A549 (cell line): ENCODE results near the gene ANKRD17. TPM values are rescaled to one million over a fixed set of nuclear protein-coding genes. Genes with fewer than 3 reads are reported as not detected.

Experiments
- ATAC-seq, 2 experiments: fragments of 200-7000 bp in 1 of 2; fragments of >200 bp in 1 of 2; cut with Nextera tagmentation in 1 of 2; cut with Tn5 transposase in 1 of 2; 3 replicates each; pipeline versions ENCODE4 v1.8.0 to v1.9.1; 2018 to 2020; ENCODE audit warnings: mild to moderate bottlenecking in 1 of 2, moderate library complexity in 1 of 2
- CTCF ChIA-PET: fragments of 300-600 bp; sonication (Branson Sonifier 250); formaldehyde crosslinking; extraction: SDS; loops from one replicate; lab custom pipeline; 2021; ENCODE audit warnings: antibody characterized with exemption, inconsistent platforms; lab: Yijun Ruan, JAX
- POLR2A ChIA-PET: fragments of 350-600 bp; formaldehyde crosslinking; extraction: SDS; loops from one replicate; lab custom pipeline; 2021; ENCODE audit warnings: antibody characterized with exemption, inconsistent platforms; lab: Yijun Ruan, JAX
- DNase-seq, 2 experiments: peaks; one replicate each; pipeline versions ENCODE4 v3.0.0 to v3.0.0-alpha.2; 2011 to 2016; ENCODE audit warnings: low read depth in 1 of 2, low spot score in 1 of 2
- FAIRE-seq: peaks from 2 replicates; lab custom pipeline; 2011; peaks lifted over from hg19 to GRCh38; lab: Jason Lieb, UNC
- H3K27ac ChIP-seq, 2 experiments: fragments of >200 bp; sonication (Bioruptor Twin); formaldehyde crosslinking; 3 replicates each; pipeline ENCODE4 v1.5.1; 2016 to 2017
- H3K4me1 ChIP-seq: fragments of >200 bp; sonication (Bioruptor Twin); formaldehyde crosslinking; 3 replicates; pipeline ENCODE4 v1.6.1; 2016
- H3K4me2 ChIP-seq: fragments of >200 bp; sonication (Bioruptor Twin); formaldehyde crosslinking; 3 replicates; pipeline ENCODE4 v1.6.1; 2016
- H3K4me3 ChIP-seq: fragments of >200 bp; sonication (Bioruptor Twin); formaldehyde crosslinking; 3 replicates; pipeline ENCODE4 v1.5.1; 2016
- H3K9me3 ChIP-seq: fragments of >200 bp; sonication (Bioruptor Twin); formaldehyde crosslinking; 3 replicates; pipeline ENCODE4 v1.6.1; 2016
- ATOH8 ChIP-seq: fragments of 250-450 bp; sonication (Bioruptor Pico); IDR thresholded peaks from 2 replicates; pipeline ENCODE4 v1.5.0; 2020; ENCODE audit warnings: low read depth, mild to moderate bottlenecking, moderate library complexity
- BHLHE40 ChIP-seq: IDR thresholded peaks from 2 replicates; pipeline ENCODE4 v1.6.1; 2012; ENCODE audit warnings: low read depth, low read length, inconsistent platforms
- CBX2 ChIP-seq: fragments of 200-600 bp; sonication (generic); IDR thresholded peaks from 2 replicates; pipeline ENCODE4 v1.6.1; 2016; ENCODE audit warnings: low read depth, mild to moderate bottlenecking, borderline replicate concordance
- E2F6 ChIP-seq: IDR thresholded peaks from 2 replicates; pipeline ENCODE4 v1.6.1; 2012; ENCODE audit warnings: low read depth, borderline replicate concordance
- EHF ChIP-seq: fragments of 250-450 bp; sonication (Bioruptor Pico); IDR thresholded peaks from 2 replicates; pipeline ENCODE4 v1.5.0; 2020; ENCODE audit warnings: mild to moderate bottlenecking
- EHMT2 ChIP-seq: fragments of 200-600 bp; sonication (generic); IDR thresholded peaks from 2 replicates; pipeline ENCODE4 v1.6.1; 2016; ENCODE audit warnings: antibody characterized with exemption, low read depth, mild to moderate bottlenecking, moderate library complexity
- ELK1 ChIP-seq: fragments of 150-350 bp; IDR thresholded peaks from 2 replicates; pipeline ENCODE4 v1.6.1; 2014; ENCODE audit warnings: low read depth, mild to moderate bottlenecking, low read length
- EP300 ChIP-seq, 2 experiments: fragments of >200 bp; sonication (Bioruptor Twin); formaldehyde crosslinking; IDR thresholded peaks; 2 replicates in 1 of 2; 3 replicates in 1 of 2; pipeline ENCODE4 v1.6.1; 2016 to 2017
- FOSB ChIP-seq: fragments of 250-450 bp; sonication (Bioruptor Pico); IDR thresholded peaks from 2 replicates; pipeline ENCODE4 v1.5.0; 2020; ENCODE audit warnings: mild to moderate bottlenecking, moderate library complexity
- FOSL2 ChIP-seq, 2 experiments: fragments of 450-650 bp in 1 of 2; fragments of >200 bp in 1 of 2; sonication (Bioruptor Twin) in 1 of 2; formaldehyde crosslinking; IDR thresholded peaks; 2 replicates each; pipeline versions ENCODE4 v1.5.0 to v1.6.1; 2016 to 2020; ENCODE audit warnings: mild to moderate bottlenecking in 1 of 2, moderate library complexity in 1 of 2
- FOXS1 ChIP-seq: fragments of 250-450 bp; sonication (Bioruptor Pico); IDR thresholded peaks from 2 replicates; pipeline ENCODE4 v1.5.0; 2020; ENCODE audit warnings: mild to moderate bottlenecking, moderate library complexity
- HDAC2 ChIP-seq: fragments of 200-600 bp; sonication (generic); IDR thresholded peaks from 2 replicates; pipeline ENCODE4 v1.6.1; 2016
- HES2 ChIP-seq: fragments of >200 bp; sonication (Bioruptor Twin); formaldehyde crosslinking; IDR thresholded peaks from 2 replicates; pipeline ENCODE4 v1.6.1; 2016
- HMGXB4 ChIP-seq: fragments of 250-450 bp; sonication (Bioruptor Pico); IDR thresholded peaks from 2 replicates; pipeline ENCODE4 v1.5.0; 2021; ENCODE audit warnings: mild to moderate bottlenecking, moderate library complexity, borderline replicate concordance
- HOXA7 ChIP-seq: fragments of 250-450 bp; sonication (Bioruptor Pico); IDR thresholded peaks from 2 replicates; pipeline ENCODE4 v1.5.0; 2020; ENCODE audit warnings: mild to moderate bottlenecking, moderate library complexity
- HOXB13 ChIP-seq: fragments of 250-450 bp; sonication (Bioruptor Pico); IDR thresholded peaks from 2 replicates; pipeline ENCODE4 v1.5.0; 2020; ENCODE audit warnings: low read depth, mild to moderate bottlenecking, moderate library complexity
- JUNB ChIP-seq: fragments of >200 bp; sonication (Bioruptor Twin); formaldehyde crosslinking; IDR thresholded peaks from 2 replicates; pipeline ENCODE4 v1.6.1; 2016
- KDM1A ChIP-seq: fragments of 200-600 bp; sonication (generic); IDR thresholded peaks from 2 replicates; pipeline ENCODE4 v1.6.1; 2016; ENCODE audit warnings: low read depth, mild to moderate bottlenecking
- KDM5A ChIP-seq: fragments of 200-600 bp; sonication (generic); IDR thresholded peaks from 2 replicates; pipeline ENCODE4 v1.6.1; 2016; ENCODE audit warnings: antibody characterized with exemption, mild to moderate bottlenecking
- MAFK ChIP-seq: fragments of 450-650 bp; IDR thresholded peaks from 2 replicates; pipeline ENCODE4 v1.6.1; 2014; ENCODE audit not compliant: partially characterized antibody
- MAX ChIP-seq: IDR thresholded peaks from 2 replicates; pipeline ENCODE4 v1.6.1; 2012
- NFE2L2 ChIP-seq: fragments of 150-350 bp; conservative IDR thresholded peaks from 2 replicates; pipeline ENCODE4 v1.6.1; 2014; ENCODE audit warnings: low read length
- NPAS2 ChIP-seq: fragments of 250-450 bp; sonication (Bioruptor Pico); IDR thresholded peaks from 2 replicates; pipeline ENCODE4 v1.8.0; 2022; ENCODE audit warnings: mild to moderate bottlenecking, moderate library complexity, borderline replicate concordance
- NR3C1 ChIP-seq: fragments of >200 bp; sonication (Bioruptor Twin); formaldehyde crosslinking; IDR thresholded peaks from 3 replicates; pipeline ENCODE4 v1.6.1; 2017
- PBX3 ChIP-seq: IDR thresholded peaks from 2 replicates; pipeline ENCODE4 v1.6.1; 2012
- POLR2A ChIP-seq: IDR thresholded peaks from 2 replicates; pipeline ENCODE4 v1.6.1; 2012; ENCODE audit warnings: mild to moderate bottlenecking, low read length
- SREBF2 ChIP-seq: fragments of 450-650 bp; IDR thresholded peaks from 2 replicates; pipeline ENCODE4 v1.6.1; 2014; ENCODE audit warnings: mild to moderate bottlenecking, moderate library complexity
- TFCP2L1 ChIP-seq: fragments of 250-450 bp; sonication (Bioruptor Pico); IDR thresholded peaks from 2 replicates; pipeline ENCODE4 v1.5.0; 2021; ENCODE audit warnings: mild to moderate bottlenecking
- ZFP36 ChIP-seq: fragments of 450-650 bp; IDR thresholded peaks from 2 replicates; pipeline ENCODE4 v1.6.1; 2014; ENCODE audit warnings: borderline replicate concordance; ENCODE audit not compliant: partially characterized antibody
- WGBS: methylation state at CpG from one replicate; pipeline ENCODE4 v1.1.6; 2017; ENCODE audit errors: missing lambda C conversion rate; 5-methylcytosine and 5-hydroxymethylcytosine counted together
- polyA plus RNA-seq, 4 experiments: library from polyadenylated mRNA; depleted of rRNA in 3 of 4; stranded (reverse); fragments of >200 nt; fragmentation: RNase III in 1 of 4; extraction: RNeasy Plus Mini Kit Qiagen cat#74134 plus additional on column Dnase treatment in 1 of 4; gene quantifications; 2 replicates in 3 of 4; 3 replicates in 1 of 4; pipeline ENCODE4 v1.2.3, GENCODE V29; 2011 to 2017

Gene ANKRD17
- polyA plus RNA-seq, 2 of the 4 experiments (the other 2 are of a cell fraction), result 18.1 to 43.5 TPM

- ChIA-PET POLR2A (no interaction called here), CTCF (no interaction called here)
- ATAC-seq (no peak), DNase-seq (no peak), FAIRE-seq (no peak)
- Histone ChIP-seq H3K4me3 (no peak overlapping the region), H3K4me2 (no peak overlapping the region), H3K4me1 (peaks cover 3% of the 10 kb centered on the region; the same call in 2 of the 3 replicates), H3K9me3 (no peaks in the 10 kb centered on the region)
- WGBS, result 89% methylated on average over 9 of the region's 9 CpGs
- TF ChIP-seq TFCP2L1 (CRISPR knock-in tag) (no peak), MAFK (no peak), HMGXB4 (CRISPR knock-in tag) (no peak), FOSB (CRISPR knock-in tag) (no peak), EP300 (IDR thresholded peaks at IDR 0.05) (no peak), FOXS1 (CRISPR knock-in tag) (no peak), JUNB (no peak)
- TF ChIP-seq, all 56 proteins: peak for 0
- H3K27ac ChIP-seq, result no peak overlapping the region
These were observed 8.0 kb downstream of the ANKRD17 start for GRCh38 chr4:73250642-73251041.

GRCh38 chr4:73248821-73249220, 9.8 kb downstream of the ANKRD17 start:
- Histone ChIP-seq H3K4me1 (no peaks in the 10 kb centered on the region; the same call in 1 of the 3 replicates), H3K9me3 (no peaks in the 10 kb centered on the region), H3K4me3 (no peak overlapping the region), H3K27ac (no peak overlapping the region), H3K4me2 (no peak overlapping the region)
- ATAC-seq (no peak), DNase-seq (no peak), FAIRE-seq (no peak)
- TF ChIP-seq HOXA7 (CRISPR knock-in tag) (no peak), BHLHE40 (no peak), HES2 (no peak), E2F6 (no peak), ZFP36 (no peak), NR3C1 (no peak), HMGXB4 (CRISPR knock-in tag) (no peak), KDM1A (no peak), HOXB13 (CRISPR knock-in tag) (no peak), PBX3 (no peak), FOSL2 (IDR thresholded peaks at IDR 0.05) (no peak), FOSL2 (CRISPR knock-in tag; IDR thresholded peaks at IDR 0.05) (no peak), JUNB (no peak), MAFK (no peak), NFE2L2 (no peak), EHF (no peak)
- ChIA-PET CTCF (interaction anchor here (1.5 kb wide), 1 partner anchor 8 kb away, joined by 5 read pairs; no protein-coding TSS in a partner anchor), POLR2A (no interaction called here)

- 83% methylated on average over 1 of the region's 1 CpG for WGBS
- Histone ChIP-seq H3K9me3 (no peaks in the 10 kb centered on the region), H3K27ac (no peak overlapping the region), H3K4me1 (no peaks in the 10 kb centered on the region), H3K4me2 (no peak overlapping the region)
- FAIRE-seq, result no peak
- ChIA-PET POLR2A (no interaction called here), CTCF (interaction anchor here (0.6 to 1.5 kb wide), 2 partner anchors 9 to 13 kb away, joined by 4 to 5 read pairs; no protein-coding TSS in a partner anchor)
- TF ChIP-seq HDAC2, result no peak
- TF ChIP-seq NPAS2 (CRISPR knock-in tag), result no peak
- TF ChIP-seq JUNB, result no peak
- no peak for TF ChIP-seq EHMT2
- TF ChIP-seq MAX, result no peak
- no peak for TF ChIP-seq POLR2A
- no peak for TF ChIP-seq ELK1
- TF ChIP-seq ATOH8, result no peak
- no peak for TF ChIP-seq CBX2
- no peak for TF ChIP-seq ZFP36
- TF ChIP-seq KDM5A, result no peak
- no peak for TF ChIP-seq SREBF2
- TF ChIP-seq, all 56 proteins: peak for 0
- no peak for DNase-seq
- no peak for ATAC-seq
- no peak overlapping the region for H3K4me3 ChIP-seq
These were observed 10.2 kb downstream of the ANKRD17 start for GRCh38 chr4:73248416-73248815.
